Endothelial cell of hepatic sinusoid (primary cell): Measurements from ENCODE around the gene FYN.

ENCODE experiments used
- in situ Hi-C: cut with HindIII; loops from 2 replicates; pipeline ENCODE4 v1.10.0; 2017; ENCODE audit warnings: low sequenced_read_pairs

FYN gene

DNA sequence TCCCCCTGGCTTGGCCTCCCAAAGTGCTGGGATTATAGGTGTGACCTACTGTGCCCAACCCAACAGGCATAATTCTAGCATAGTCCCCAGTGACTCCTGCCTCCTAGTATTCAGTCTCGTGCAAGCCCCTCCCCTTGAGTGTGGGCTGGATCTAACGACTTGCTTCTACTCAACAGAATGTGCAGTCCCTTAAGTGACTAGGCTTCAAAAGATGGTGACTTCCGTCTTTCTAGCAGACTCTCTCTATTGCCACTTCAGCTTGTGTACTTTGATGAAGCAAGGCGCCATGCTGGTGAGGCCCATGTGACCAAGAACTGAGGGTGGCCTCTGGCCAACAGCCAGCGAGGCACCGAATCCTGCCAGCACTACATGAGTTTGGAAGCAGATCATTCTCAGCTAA, 157.9 kb downstream of the FYN start:
- in situ Hi-C loops: no loop called here

- in situ Hi-C loops: loop anchor here (5.0 kb wide), 1 partner anchor 278 kb away; no protein-coding TSS in a partner anchor
These were observed 158.6 kb downstream of the FYN start for GRCh38 chr6:111714416-111715270.

DNA sequence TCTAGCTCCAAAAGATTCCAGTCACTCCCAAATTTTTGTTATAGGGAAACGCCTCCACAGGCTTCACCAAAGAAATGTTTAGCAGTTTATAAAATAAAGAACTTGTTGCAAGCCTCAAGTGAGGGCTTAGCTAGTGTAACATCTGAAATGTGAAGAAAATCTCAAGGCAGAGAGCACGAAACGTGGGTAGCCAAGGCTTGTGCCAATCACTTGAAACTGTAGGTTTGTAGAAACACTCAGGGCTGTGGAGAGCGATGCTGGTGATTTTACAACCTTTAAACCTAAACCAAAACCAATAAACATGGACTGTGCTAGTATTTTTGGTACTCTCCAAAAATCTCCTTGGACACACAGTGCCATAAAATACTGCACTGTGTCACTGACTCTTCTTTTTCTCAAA, 159.4 kb downstream of the FYN start:
- in situ Hi-C loops: loop anchor here (5.0 kb wide), 1 partner anchor 278 kb away; no protein-coding TSS in a partner anchor

DNA sequence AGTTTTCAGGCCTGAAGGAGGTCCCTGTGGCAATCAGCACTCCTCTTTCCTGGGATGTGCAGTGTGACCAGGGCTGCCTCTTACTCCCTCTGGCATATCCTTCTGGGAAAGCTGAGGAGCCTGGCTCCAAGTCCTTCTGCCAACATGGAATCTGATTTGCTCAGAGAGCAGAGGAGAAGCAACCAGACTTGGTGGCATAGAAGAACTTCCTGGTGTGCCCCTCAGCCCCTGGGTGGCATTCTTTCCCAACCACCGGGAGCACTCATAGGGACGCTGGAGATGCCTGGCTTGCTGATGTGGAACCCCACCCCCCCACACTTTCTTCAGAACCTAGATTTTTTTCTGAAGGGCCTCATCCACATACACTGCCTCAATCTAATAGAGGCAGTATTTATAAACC, 160.0 kb downstream of the FYN start:
- in situ Hi-C loops: loop anchor here (5.0 kb wide), 1 partner anchor 279 kb away; no protein-coding TSS in a partner anchor

- in situ Hi-C loops: loop anchor here (5.0 kb wide), 1 partner anchor 280 kb away; no protein-coding TSS in a partner anchor
These were observed 161.1 kb downstream of the FYN start for GRCh38 chr6:111711984-111712752.

- in situ Hi-C loops: loop anchor here (5.0 kb wide), 1 partner anchor 281 kb away; no protein-coding TSS in a partner anchor
These were observed 161.8 kb downstream of the FYN start for GRCh38 chr6:111711476-111711875.

GRCh38 chr6:111710911-111711310, 162.3 kb downstream of the FYN start:
- in situ Hi-C loops: loop anchor here (5.0 kb wide), 1 partner anchor 281 kb away; no protein-coding TSS in a partner anchor

DNA sequence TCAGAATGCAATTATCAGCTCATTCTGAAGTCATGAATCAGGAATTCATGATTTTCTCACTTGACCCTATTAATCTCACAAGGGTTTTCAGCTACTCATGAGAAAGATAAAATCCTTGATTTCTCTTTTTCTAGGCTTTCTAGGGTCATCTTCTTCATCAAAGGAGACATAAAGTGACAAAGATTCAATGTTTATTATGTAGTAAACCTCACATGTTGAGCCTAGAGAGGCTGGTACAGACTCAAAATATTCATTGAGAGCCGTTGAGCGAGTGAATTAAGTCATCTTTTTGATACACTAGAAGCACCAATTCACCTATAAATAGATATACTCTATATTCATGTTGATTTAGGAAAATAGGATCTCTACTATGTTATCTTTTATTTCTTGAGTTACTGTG, 162.8 kb downstream of the FYN start:
- in situ Hi-C loops: loop anchor here (5.0 kb wide), 1 partner anchor 282 kb away; no protein-coding TSS in a partner anchor

DNA sequence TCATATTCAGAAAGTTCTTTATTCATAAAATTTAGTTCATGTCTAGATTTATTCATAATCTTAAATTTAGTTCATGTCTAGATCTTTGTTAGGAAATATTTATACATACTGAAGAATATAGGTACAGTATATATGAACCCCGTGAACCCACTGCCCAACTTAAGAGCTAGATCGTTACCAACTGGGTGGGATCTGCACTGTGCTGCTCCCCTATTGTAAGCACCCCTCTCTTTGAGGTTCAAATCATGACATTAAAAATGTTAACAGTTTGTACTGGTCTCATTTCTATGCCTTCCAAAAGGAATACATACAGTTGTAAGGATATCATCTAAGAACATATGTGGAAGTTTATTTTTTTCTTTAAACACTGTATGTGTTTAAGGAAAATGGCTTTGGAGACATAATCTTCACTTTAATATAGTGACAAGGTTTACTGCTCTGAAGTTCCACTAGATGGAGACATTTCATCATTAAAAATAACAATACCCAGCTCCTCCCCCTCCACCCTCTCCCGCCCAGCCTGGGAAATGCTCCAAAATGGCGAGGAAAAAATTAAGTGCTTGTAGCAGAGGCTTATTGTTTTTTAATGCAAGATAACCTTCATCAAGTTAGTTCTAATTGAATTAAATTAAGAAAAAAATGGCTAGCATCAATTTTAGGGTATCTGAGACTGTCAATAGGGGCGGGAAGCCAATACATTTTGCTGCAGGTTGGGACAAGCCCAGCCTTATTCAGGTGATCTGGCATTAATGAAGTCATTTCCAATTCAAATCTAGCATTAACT, 163.4 kb downstream of the FYN start:
- in situ Hi-C loops: loop anchor here (5.0 kb wide), 1 partner anchor 282 kb away; no protein-coding TSS in a partner anchor

DNA sequence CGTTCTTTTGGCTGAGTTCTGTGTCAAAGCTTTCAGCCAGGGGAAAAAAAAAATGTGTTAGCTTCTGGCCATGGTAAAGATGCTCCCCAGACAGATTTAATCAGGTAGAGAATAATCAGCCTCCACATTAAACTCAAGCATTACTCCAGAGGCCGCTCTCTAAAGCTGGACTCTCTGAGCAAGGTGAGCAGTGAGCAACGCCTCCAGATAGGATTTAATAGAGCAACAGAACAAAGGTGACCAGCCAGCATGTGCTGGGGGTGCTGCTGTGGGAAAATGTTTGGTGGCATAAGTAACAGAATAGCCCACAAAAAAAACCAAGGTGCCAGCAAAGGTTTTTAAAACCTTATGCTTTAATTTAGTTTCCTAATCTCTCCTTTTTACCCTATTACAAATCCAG, 164.1 kb downstream of the FYN start:
- in situ Hi-C loops: no loop called here

DNA sequence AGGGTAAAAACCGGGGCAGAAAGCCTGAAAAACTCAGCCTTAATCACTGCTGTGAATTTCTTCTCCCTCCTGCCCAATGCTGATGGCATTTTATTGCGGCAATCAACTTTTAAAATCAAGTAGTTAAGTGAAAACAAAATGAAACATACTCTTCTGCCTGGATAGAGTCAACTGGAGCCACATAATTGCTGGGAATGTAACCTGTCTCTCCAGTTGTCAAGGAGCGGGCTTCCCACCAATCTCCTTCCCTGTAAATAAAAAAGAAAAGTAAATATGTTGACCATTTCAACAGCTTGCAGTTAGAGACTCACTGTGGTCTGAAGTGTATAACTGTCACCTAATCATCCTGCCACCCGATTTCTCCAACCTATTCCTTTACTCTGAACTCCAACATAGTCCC, 165.5 kb downstream of the FYN start:
- in situ Hi-C loops: no loop called here

DNA sequence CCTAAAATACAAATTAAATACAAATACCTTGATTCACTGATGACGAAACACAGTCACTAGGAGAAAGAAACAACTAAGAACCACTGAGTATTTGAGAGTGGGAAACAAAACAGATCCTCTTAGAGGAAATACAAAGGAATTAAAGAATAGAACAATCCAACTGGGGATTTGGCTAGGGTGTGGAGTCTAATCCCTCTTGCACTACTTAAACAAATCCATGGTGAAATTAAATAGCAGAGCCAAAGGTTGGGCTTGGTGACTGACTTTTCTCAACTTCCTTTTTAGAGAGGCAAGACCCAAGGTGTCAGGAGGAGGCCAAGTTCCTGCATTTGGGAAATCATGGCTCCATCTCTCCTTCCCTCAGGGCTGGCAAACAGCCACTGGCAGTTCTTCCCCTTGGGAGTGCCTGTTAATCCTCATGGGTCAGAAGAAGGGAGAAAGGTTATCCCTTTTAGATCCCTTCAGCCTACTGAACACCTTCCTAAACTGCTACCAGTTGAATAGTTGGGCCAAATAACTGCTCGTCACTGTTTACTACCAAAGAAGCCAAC, 166.3 kb downstream of the FYN start:
- in situ Hi-C loops: no loop called here

- in situ Hi-C loops: no loop called here
These were observed 169.5 kb downstream of the FYN start for GRCh38 chr6:111703723-111704122.

- in situ Hi-C loops: no loop called here
These were observed 171.0 kb downstream of the FYN start for GRCh38 chr6:111702268-111702667.

DNA sequence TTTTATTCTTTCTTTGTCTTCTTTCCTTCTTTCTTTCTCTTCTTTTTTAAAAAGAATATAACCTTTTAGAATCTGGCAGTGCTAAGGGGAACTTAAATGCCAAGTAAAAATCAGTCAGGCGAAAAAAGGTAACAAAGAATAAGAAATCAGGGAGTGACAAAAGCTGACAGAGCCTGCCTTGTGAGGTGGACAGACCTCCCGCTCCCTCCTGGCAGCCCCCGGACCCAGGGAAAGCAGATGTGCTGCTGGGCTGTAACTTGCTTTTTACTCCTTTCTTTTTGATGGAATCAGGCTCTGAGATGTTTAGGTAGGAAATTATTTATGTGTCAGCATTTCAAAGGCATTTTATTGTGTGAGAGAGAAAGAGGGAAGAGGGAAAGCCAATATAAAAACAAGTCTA, 172.1 kb downstream of the FYN start:
- in situ Hi-C loops: no loop called here

- in situ Hi-C loops: no loop called here
These were observed 173.0 kb downstream of the FYN start for GRCh38 chr6:111700135-111700690.

- in situ Hi-C loops: no loop called here
These were observed 174.1 kb downstream of the FYN start for GRCh38 chr6:111699123-111699522.

GRCh38 chr6:111696814-111697213, 176.4 kb downstream of the FYN start:
- in situ Hi-C loops: no loop called here

DNA sequence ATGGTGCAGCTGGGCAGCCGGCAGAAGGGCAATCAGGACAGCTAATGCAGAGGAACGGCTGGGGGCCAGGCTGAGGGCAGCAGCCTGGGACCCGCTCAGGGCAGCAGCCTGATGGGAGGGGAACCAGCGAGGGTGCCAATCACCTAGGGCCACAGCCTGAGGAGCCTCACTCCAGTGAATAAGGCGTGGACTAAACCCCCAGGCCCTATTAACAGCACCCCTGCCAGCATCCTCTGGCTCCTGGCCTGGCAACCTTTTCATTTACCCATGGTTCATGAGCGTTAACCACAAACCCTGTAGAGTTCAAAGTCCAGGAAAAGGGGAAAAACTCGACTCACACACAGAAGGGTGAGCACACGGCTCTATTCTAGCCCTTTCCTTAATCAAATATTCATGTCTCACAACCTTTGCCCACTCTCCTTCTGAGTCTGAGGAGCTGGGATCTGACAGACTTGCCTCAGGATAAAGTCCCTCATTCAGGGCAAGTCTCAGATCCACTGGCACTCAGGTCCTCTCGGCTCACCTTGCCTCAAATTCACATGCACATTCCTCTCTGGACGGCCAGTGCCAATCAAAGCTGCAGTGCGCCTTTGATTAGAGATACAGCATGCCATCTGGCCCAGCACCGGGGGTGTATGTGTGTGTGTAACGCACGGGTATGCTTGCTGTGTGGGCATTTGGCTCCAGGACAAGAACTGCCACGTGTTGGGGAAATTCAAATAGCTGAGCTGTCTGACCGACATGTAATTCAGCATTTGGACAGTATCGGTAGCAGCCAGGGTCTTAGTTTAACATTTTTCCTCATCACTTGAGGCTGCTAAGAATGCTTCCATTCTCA, 180.7 kb downstream of the FYN start:
- in situ Hi-C loops: no loop called here
